Measurements from ENCODE around the gene MTA1. TPM values are rescaled to one million over a fixed set of nuclear protein-coding genes. Genes with fewer than 3 reads are reported as not detected.

MTA1 gene
- total and polyA plus RNA-seq, 2 of the 8 experiments (the other 6 are each of a cell fraction or from before 2014, with no cell fraction given): 73.9 to 221 TPM

- TF ChIP-seq CREB1 (IDR thresholded peaks at IDR 0.05) (no peak), SIN3A (conservative IDR thresholded peaks at IDR 0.05 in 1 of 2, IDR thresholded peaks at IDR 0.05 in 1 of 2; ENCODE audit: low read depth in 1 of 2, low read length in 2 of 2) (0 out of 4 replicates have a peak, but pooled peaks of 1 of the 2 experiments have one; percentile 46), JUND (IDR thresholded peaks at IDR 0.05; ENCODE audit: low read length) (no peak), TAF7 (optimal IDR thresholded peaks at IDR 0.05; ENCODE audit: borderline replicate concordance, low read depth, low read length) (no peak), CHD2 (IDR thresholded peaks at IDR 0.05; ENCODE audit: low read length) (no peak), SRF (IDR thresholded peaks at IDR 0.05; ENCODE audit: low read depth, low read length) (no peak), USF2 (IDR thresholded peaks at IDR 0.05; ENCODE audit: low read length) (no peak), ATF3 (IDR thresholded peaks at IDR 0.05; ENCODE audit: insufficient read depth, low read depth, low read length) (no peak), BRCA1 (IDR thresholded peaks at IDR 0.05; ENCODE audit: low read depth, low read length) (no peak), ZNF274 (IDR thresholded peaks at IDR 0.05; ENCODE audit: borderline replicate concordance, extremely low read depth, low read length) (no peak), E2F6 (IDR thresholded peaks at IDR 0.05) (no peak), BCL11A (IDR thresholded peaks at IDR 0.05; ENCODE audit: low read depth in 2 of 2, low read length in 2 of 2) (no peak), RFX5 (IDR thresholded peaks at IDR 0.05; ENCODE audit: borderline replicate concordance, low read depth, low read length) (no peak), BACH1 (IDR thresholded peaks at IDR 0.05; ENCODE audit: low read length) (no peak), SIRT6 (IDR thresholded peaks at IDR 0.05; ENCODE audit: low read length) (no peak)
Observed at GRCh38 chr14:105491366-105491973, 71.8 kb downstream of the MTA1 start (continued).

Data from H1 (cell line).